Hepatic stellate cell (primary cell): ENCODE results near the gene LOXL1.

ENCODE experiments used
- DNase-seq: peaks from one replicate; pipeline ENCODE4 v3.0.0; 2011; ENCODE audit warnings: low spot score

The LOXL1 gene

DNA sequence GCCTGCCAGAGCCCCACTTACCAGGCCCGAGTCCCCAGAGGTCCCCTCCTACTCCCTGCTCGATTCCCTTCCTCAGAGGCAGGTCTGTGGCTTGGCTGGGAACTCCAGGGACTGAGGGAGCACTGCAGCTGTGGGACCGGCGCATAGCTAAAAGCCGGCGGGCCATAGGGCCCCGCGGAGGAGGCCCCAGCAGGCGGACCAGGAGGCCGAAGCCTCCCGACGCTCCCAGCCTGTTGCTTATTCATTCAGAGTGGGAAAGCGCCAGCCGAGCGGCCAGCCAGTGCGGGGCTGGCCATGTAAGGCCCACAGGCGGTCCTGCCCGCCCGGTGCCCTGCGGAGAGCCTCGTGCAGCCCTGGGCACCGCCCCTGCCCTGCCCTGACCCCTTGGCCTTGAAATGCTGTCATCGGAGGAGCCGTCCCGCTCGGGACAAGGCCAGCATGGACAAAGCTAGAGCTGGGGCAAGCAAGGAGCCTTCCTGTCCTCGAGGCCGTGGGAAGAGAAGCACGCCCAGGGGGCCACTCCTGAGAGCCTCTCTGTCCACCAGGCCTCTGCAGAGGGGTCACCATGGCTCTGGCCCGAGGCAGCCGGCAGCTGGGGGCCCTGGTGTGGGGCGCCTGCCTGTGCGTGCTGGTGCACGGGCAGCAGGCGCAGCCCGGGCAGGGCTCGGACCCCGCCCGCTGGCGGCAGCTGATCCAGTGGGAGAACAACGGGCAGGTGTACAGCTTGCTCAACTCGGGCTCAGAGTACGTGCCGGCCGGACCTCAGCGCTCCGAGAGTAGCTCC, at the start of gene LOXL1:
TSS of gene LOXL1 (plus strand) at position 244 of the 784 bp plus-strand sequence. CDS start at position 566, 322 bp downstream.
- peak; percentile 98 for DNase-seq

- DNase-seq: no peak
Measured at GRCh38 chr15:73879426-73879825, 46.8 kb upstream of the LOXL1 start.

DNA sequence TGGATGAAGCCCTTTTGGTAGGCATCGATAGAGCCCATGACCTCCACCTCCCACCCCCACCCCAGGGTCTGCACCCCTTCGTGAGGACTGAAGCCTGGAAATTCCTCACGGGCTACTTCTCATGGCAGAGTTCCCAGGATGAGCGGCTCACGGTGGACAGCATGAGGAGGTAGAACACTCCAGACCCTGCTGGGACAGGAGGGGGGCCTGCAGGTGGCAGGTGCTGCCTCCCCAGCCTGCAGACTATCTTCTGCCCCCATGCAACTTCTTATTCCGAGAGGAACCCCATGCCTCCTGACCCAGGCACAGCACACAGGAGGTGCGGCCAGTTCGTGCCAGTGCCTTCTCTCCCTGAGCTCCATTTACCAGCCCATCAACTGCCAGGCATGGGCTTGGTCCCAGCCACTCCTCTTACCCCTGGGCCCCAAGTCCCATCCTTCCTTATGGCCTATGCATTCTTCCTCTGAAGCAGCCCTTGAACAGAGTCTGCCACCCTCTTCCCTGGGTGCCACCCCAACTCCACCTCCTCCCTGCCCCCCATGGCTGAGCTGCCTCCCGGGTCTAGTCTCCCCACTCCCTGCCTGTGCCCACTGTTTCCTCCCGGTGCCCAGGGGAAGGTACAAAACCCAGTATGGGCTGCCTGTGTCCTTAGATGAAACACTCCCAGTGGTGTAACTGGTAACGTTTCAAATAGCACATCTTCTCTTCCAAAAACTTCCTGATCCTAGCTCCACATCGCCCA, 44.5 kb upstream of the LOXL1 start:
- DNase-seq: no peak

GRCh38 chr15:73882761-73883419, 43.4 kb upstream of the LOXL1 start:
- DNase-seq: no peak

- DNase-seq: no peak
Measured at GRCh38 chr15:73884159-73884558, 42.1 kb upstream of the LOXL1 start.

GRCh38 chr15:73885954-73886700, 40.1 kb upstream of the LOXL1 start:
- DNase-seq: no peak

- no peak for DNase-seq
Measured at GRCh38 chr15:73886717-73887345, 39.4 kb upstream of the LOXL1 start.

GRCh38 chr15:73887481-73887880, 38.8 kb upstream of the LOXL1 start:
- DNase-seq: no peak

- DNase-seq: no peak
Measured at GRCh38 chr15:73888224-73889041, 37.8 kb upstream of the LOXL1 start.

DNA sequence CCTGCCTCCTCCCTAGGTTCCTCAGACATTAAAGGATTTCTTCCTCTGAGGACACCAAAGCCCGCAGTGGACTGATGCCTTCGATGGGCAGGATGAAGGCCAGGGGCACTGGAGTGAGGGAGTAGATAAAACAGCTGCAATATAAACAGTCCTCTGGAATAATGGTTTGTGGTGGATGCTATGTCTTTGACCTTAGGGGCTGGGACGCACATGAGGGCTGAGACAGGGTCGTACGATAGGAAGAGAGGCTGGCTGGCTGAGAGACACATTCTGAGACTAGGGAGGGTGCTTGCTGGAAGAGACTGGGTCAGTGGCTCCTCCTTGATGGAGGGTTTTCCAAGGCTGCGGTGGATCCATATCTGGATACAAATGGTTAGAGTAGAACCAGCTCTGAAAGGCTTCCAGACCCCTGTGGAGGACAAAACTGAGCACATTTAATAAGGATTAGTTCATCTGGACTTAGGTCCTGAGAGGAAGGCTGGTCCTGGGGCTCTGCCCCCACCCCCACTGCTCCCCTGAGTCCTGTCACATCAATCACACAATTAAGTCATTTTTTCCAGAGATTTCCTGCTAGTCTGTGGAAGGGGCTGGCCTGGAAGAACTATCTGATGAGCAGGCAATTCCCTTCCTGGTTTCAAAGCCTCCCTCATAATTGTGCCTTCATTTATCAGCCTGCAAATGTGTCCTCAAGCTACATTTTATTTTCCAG, 37.1 kb upstream of the LOXL1 start:
- no peak for DNase-seq

GRCh38 chr15:73889762-73890124, 36.5 kb upstream of the LOXL1 start:
- DNase-seq: no peak

DNA sequence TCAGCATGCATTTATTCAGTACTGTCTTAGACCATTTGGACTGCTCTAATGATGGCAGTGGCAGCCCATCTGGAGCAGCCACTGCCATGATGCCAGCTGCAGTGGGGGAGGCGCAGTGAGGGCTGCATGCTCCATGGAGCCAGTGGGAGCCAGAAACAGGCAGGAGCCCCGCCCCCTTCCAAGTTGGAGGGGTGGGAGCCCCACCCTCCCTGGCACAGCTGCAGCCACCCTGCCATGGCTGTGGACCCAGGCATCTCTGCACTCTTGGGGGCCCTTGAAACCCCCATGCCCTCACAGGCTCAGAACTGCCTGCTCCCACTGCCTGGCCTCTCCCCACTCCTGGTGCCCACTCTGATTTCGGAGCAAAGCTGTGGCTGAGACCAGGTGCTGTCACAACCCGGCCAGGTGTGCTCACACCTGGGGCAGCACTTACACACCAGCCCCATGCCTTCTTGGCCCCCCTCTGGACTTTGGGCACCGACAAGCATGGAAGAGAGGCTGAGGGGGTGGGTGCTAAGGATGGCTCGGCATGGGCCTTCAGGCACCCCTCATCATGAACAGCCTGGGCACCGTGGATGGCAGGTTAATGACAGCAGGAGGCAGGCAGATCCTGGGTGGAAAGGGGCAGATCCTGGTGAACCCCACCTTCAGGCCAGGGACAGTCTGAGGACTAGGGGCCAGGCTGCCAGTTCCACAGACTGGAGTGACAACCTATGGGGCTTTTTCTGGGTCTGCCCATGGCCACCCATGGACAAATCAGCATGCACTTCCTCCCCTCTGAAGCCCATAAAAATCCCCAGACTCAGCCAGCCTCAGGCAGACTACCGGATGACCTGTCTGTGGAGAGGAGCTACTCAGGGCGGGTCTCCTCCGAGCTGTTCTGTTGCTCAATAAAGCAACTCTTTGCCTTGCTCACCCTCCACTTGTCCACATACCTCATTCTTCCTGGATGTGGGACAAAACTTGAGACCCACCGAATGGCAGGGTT, 34.6 kb upstream of the LOXL1 start:
- no peak for DNase-seq

DNA sequence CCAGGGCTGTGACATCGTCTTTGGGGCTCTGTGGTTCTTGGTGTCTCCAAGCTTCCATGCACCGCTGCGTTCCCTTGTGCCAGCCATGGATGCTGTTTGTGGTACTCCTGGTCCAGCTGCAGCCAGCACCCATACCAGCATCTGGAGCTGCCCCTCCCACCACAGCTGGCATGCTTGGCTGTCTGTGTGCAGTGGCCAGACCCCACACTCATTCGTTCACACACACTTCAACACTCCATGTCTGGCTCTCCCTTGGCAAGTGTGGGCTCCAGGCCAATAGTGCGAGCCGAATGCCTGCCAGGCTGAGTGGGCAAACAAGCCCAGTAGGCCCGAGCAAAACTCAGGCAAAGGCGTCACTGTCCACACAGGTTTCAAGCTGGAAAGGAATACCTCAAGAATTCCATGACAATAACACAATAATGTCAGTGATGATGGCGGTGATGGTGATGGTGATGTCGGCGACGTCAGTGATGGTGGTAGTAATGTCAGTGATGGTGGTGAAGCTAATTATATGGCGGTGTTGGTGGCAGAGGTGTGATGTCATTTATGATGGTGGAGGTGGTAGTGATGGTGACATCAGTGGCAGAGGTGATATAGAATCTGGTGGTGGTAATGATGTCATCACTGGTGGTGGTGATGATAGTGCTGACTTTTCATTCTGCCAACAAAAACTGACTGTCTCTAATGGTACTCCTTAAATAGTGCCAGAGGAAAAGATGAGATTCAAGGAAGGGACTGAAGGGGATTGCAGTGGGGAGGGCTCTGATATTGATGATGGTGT, 33.6 kb upstream of the LOXL1 start:
- no peak for DNase-seq

DNA sequence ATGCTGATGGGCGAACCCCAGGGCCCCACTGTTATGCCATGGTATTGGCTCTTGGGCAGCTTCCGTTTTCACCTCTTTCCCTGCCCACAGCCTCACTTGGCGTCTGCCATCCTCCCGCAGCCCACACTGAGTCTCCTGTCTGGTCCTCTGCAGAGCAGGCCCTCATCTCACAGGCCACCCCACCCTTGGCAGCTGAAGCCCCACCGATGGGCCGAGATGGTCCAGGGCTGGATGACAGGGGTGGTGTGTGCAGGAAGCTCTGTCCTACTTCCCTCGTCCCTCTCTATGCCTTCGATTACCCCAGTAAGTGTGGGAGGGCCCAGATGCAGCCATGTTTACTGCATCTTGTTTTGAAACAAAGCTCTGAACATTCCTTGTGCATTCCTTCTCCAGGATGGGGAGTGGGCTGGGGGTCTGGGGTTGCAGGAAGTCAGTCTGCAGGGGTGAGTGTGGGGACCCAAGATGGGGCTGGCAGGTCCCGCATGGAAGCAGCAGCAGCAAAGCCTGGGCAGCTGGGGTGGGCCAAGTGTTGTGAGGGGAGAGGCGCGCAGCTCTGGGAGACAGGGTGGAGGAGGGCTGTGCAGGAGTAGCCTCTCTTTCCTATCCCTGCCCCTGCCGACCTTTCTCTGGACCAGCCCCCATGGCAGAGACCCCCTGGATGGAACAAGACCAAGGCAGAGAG, 32.0 kb upstream of the LOXL1 start:
- no peak for DNase-seq

DNA sequence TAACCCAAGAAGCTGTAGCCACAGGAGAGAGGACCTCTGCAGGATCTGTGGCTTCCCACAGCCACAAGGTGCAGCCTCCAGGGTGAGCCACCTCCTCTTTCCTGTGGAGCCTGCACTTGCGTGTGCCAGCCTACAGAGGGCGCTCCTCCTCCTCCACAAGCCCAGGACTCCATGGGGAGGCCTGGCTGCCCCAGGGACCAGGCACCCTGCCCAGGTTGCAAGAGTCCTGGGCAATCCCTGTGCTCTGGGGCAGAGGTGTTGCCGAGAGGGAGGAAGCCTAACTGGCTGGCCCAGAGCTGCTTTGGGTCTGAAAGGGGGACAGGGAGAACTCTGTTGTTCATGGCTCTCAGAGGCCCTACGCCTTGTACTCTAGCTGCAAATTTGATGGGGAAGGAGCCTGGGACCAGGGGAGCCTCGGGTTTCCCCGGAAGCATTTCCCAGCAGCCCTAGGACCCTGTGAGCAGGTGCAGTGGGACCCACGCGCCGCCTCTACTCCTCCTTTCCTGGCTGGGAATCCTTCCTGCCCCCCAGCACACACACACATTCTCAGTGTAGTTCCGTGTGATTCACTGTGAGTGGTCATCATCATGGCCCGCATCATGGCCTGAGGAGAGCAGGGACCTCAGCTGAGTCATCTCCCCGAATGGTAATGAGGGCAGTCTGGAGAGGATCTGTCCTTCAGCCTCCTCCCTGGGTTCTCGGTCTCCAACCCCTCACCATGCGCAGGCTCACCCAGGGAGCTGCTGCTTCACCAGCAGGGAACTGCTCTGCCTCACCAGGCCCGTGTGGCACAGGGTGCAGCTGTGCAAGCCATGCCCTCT, 28.6 kb upstream of the LOXL1 start:
- DNase-seq: peak; percentile 98

- DNase-seq: no peak
Measured at GRCh38 chr15:73899197-73900094, 26.8 kb upstream of the LOXL1 start.
